WTC11 (cell line): Measurements from ENCODE around the gene GOSR2. TPM values are rescaled to one million over a fixed set of nuclear protein-coding genes. Genes with fewer than 3 reads are reported as not detected.

Experiments used
- ATAC-seq: fragments of 200-7000 bp; cut with Tn5 transposase; 2 replicates; pipeline ENCODE4 v1.10.0; 2021; ENCODE audit warnings: mild to moderate bottlenecking, moderate library complexity
- CTCF ChIA-PET: fragments of 300-600 bp; sonication (Branson Sonifier 250); formaldehyde crosslinking; loops from one replicate; lab custom pipeline; 2021; ENCODE audit warnings: antibody characterized with exemption; lab: Charles Lee
- POLR2A ChIA-PET: fragments of 350-600 bp; sonication (Branson Sonifier 250); formaldehyde crosslinking; loops from one replicate; lab custom pipeline; 2021; ENCODE audit warnings: antibody characterized with exemption; lab: Charles Lee
- DNase-seq: peaks from one replicate; pipeline ENCODE4 v3.0.0; 2021; ENCODE audit warnings: low spot score
- H3K27ac Mint-ChIP-seq: 2 replicates; pipeline ENCODE4 v1.8.0; 2021; ENCODE audit warnings: mixed read lengths
- H3K27me3 Mint-ChIP-seq: 2 replicates; pipeline ENCODE4 v1.8.0; 2021; ENCODE audit warnings: low read depth, mild to moderate bottlenecking, moderate library complexity, mixed read lengths
- H3K36me3 Mint-ChIP-seq: 2 replicates; pipeline ENCODE4 v1.8.0; 2021; ENCODE audit warnings: mixed read lengths
- H3K4me1 Mint-ChIP-seq: 2 replicates; pipeline ENCODE4 v1.8.0; 2022; ENCODE audit warnings: mixed read lengths
- H3K4me3 Mint-ChIP-seq: 2 replicates; pipeline ENCODE4 v1.8.0; 2021; ENCODE audit warnings: mild to moderate bottlenecking, moderate library complexity, mixed read lengths
- H3K9me3 Mint-ChIP-seq: 2 replicates; pipeline ENCODE4 v1.8.0; 2021; ENCODE audit warnings: mixed read lengths
- ESRRA ChIP-seq: sonication (generic); formaldehyde crosslinking; IDR thresholded peaks from 2 replicates; pipeline ENCODE4 v1.8.1; 2022; ENCODE audit warnings: mild to moderate bottlenecking, missing genetic modification reagents, borderline replicate concordance
- IRF2 ChIP-seq: sonication (generic); formaldehyde crosslinking; IDR thresholded peaks from 2 replicates; pipeline ENCODE4 v1.8.0; 2022; ENCODE audit warnings: low read depth, missing genetic modification reagents, borderline replicate concordance
- JAZF1 ChIP-seq: fragments of 250-450 bp; sonication (Bioruptor Pico); IDR thresholded peaks from 2 replicates; pipeline ENCODE4 v1.9.0; 2021; ENCODE audit warnings: moderate library complexity, mild to moderate bottlenecking, inconsistent platforms
- NFATC4 ChIP-seq: fragments of 250-450 bp; sonication (Bioruptor Pico); IDR thresholded peaks from 2 replicates; pipeline ENCODE4 v1.9.0; 2021; ENCODE audit warnings: mild to moderate bottlenecking
- OVOL2 ChIP-seq: fragments of 250-450 bp; sonication (Bioruptor Pico); IDR thresholded peaks from 2 replicates; pipeline ENCODE4 v1.9.0; 2021; ENCODE audit warnings: mild to moderate bottlenecking, borderline replicate concordance
- RORB ChIP-seq: fragments of 250-450 bp; sonication (Bioruptor Pico); IDR thresholded peaks from 2 replicates; pipeline ENCODE4 v1.9.0; 2021; ENCODE audit warnings: mild to moderate bottlenecking
- TP53 ChIP-seq: sonication (generic); formaldehyde crosslinking; IDR thresholded peaks from 2 replicates; pipeline ENCODE4 v1.8.1; 2023; ENCODE audit warnings: mild to moderate bottlenecking, missing genetic modification reagents
- ZBTB21 ChIP-seq: sonication (generic); formaldehyde crosslinking; IDR thresholded peaks from 2 replicates; pipeline ENCODE4 v1.8.1; 2023; ENCODE audit warnings: mild to moderate bottlenecking, missing genetic modification reagents, borderline replicate concordance
- ZNF263 ChIP-seq: sonication (generic); formaldehyde crosslinking; IDR thresholded peaks from 2 replicates; pipeline ENCODE4 v1.8.1; 2022; ENCODE audit warnings: low read depth, mild to moderate bottlenecking, moderate library complexity, missing genetic modification reagents
- ZNF671 ChIP-seq: fragments of 250-450 bp; sonication (Bioruptor Pico); IDR thresholded peaks from 2 replicates; pipeline ENCODE4 v1.8.0; 2021; ENCODE audit warnings: mild to moderate bottlenecking
- total RNA-seq: library from RNA; stranded (reverse); gene quantifications from 3 replicates; pipeline ENCODE4 v1.2.3, GENCODE V29; 2021
- TF ChIP-seq, protein P1 (sequence below): sonication (generic); formaldehyde crosslinking; IDR thresholded peaks from 2 replicates; pipeline ENCODE4 v1.8.1; 2023; ENCODE audit warnings: mild to moderate bottlenecking, moderate library complexity, missing genetic modification reagents
- TF ChIP-seq, protein P2 (sequence below): sonication (generic); formaldehyde crosslinking; IDR thresholded peaks from 2 replicates; pipeline ENCODE4 v1.8.1; 2022; ENCODE audit warnings: mild to moderate bottlenecking, moderate library complexity, missing genetic modification reagents
- TF ChIP-seq, protein P3 (sequence below): fragments of 250-450 bp; sonication (Bioruptor Pico); IDR thresholded peaks from 2 replicates; pipeline ENCODE4 v2.1.2; 2022; ENCODE audit warnings: mild to moderate bottlenecking, moderate library complexity
- TF ChIP-seq, protein P4 (sequence below): fragments of 250-450 bp; sonication (Bioruptor Pico); IDR thresholded peaks from 2 replicates; pipeline ENCODE4 v1.8.0; 2021; ENCODE audit warnings: mild to moderate bottlenecking
- TF ChIP-seq, protein P5 (sequence below): sonication (generic); formaldehyde crosslinking; IDR thresholded peaks from 2 replicates; pipeline ENCODE4 v1.8.1; 2022; ENCODE audit warnings: missing genetic modification reagents, borderline replicate concordance

The GOSR2 gene
- total RNA-seq, 1 experiment from 2014 or later: 45.8 TPM

DNA sequence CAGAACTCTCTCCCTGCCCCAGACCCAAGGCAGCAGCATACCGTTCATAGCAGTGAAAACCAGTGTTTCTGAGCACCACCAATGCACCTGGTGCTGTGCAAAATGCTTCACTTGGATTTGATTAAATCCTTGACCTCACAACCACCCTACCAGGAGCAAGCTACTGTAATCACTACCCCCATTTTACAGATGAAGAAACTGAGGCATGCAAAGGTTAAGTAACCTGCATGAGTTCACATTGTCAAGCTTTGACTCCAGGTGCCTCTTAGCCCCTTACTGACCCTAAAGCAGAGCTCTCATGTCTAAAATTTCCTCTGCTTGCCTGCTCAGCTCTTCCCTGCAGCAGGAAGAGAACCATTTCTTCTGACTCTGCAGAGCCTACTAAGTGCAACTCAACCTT lies 34.2 kb upstream of the GOSR2 start:
- TF ChIP-seq ESRRA (CRISPR knock-in tag): no peak
- TF ChIP-seq, protein P1, sequence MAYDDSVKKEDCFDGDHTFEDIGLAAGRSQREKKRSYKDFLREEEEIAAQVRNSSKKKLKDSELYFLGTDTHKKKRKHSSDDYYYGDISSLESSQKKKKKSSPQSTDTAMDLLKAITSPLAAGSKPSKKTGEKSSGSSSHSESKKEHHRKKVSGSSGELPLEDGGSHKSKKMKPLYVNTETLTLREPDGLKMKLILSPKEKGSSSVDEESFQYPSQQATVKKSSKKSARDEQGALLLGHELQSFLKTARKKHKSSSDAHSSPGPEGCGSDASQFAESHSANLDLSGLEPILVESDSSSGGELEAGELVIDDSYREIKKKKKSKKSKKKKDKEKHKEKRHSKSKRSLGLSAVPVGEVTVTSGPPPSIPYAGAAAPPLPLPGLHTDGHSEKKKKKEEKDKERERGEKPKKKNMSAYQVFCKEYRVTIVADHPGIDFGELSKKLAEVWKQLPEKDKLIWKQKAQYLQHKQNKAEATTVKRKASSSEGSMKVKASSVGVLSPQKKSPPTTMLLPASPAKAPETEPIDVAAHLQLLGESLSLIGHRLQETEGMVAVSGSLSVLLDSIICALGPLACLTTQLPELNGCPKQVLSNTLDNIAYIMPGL (CRISPR knock-in tag): no peak
- TF ChIP-seq JAZF1 (CRISPR knock-in tag): no peak
- no peak for TF ChIP-seq OVOL2 (CRISPR knock-in tag)
- no peak for TF ChIP-seq NFATC4 (CRISPR knock-in tag)
- no peak for TF ChIP-seq ZNF671 (CRISPR knock-in tag)
- no peak for TF ChIP-seq IRF2
- TF ChIP-seq, protein P2, sequence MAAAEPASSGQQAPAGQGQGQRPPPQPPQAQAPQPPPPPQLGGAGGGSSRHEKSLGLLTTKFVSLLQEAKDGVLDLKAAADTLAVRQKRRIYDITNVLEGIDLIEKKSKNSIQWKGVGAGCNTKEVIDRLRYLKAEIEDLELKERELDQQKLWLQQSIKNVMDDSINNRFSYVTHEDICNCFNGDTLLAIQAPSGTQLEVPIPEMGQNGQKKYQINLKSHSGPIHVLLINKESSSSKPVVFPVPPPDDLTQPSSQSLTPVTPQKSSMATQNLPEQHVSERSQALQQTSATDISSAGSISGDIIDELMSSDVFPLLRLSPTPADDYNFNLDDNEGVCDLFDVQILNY (CRISPR knock-in tag): no peak
- no peak for TF ChIP-seq ZBTB21 (CRISPR knock-in tag)
- TF ChIP-seq TP53: no peak
- TF ChIP-seq, protein P3, sequence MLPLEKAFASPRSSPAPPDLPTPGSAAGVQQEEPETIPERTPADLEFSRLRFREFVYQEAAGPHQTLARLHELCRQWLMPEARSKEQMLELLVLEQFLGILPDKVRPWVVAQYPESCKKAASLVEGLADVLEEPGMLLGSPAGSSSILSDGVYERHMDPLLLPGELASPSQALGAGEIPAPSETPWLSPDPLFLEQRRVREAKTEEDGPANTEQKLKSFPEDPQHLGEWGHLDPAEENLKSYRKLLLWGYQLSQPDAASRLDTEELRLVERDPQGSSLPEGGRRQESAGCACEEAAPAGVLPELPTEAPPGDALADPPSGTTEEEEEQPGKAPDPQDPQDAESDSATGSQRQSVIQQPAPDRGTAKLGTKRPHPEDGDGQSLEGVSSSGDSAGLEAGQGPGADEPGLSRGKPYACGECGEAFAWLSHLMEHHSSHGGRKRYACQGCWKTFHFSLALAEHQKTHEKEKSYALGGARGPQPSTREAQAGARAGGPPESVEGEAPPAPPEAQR (CRISPR knock-in tag): no peak
- TF ChIP-seq, protein P4, sequence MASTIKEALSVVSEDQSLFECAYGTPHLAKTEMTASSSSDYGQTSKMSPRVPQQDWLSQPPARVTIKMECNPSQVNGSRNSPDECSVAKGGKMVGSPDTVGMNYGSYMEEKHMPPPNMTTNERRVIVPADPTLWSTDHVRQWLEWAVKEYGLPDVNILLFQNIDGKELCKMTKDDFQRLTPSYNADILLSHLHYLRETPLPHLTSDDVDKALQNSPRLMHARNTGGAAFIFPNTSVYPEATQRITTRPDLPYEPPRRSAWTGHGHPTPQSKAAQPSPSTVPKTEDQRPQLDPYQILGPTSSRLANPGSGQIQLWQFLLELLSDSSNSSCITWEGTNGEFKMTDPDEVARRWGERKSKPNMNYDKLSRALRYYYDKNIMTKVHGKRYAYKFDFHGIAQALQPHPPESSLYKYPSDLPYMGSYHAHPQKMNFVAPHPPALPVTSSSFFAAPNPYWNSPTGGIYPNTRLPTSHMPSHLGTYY (CRISPR knock-in tag): no peak
- no peak for DNase-seq
- ChIA-PET POLR2A (no interaction called here), CTCF (interaction anchor here (1.4 to 1.6 kb wide), 2 partner anchors 13 to 53 kb away, joined by 8 to 9 read pairs; no protein-coding TSS in a partner anchor)
- Mint-ChIP-seq H3K4me1 (0 out of 2 replicates have a peak, but pooled peaks cover 6% of the 10 kb centered on the region), H3K27me3 (peaks cover 4% of the 10 kb centered on the region; the same call in 1 of the 2 replicates), H3K27ac (no peak overlapping the region), H3K9me3 (no peaks in the 10 kb centered on the region), H3K36me3 (no peaks in the 10 kb centered on the region), H3K4me3 (no peak overlapping the region)
- no peak for ATAC-seq

DNA sequence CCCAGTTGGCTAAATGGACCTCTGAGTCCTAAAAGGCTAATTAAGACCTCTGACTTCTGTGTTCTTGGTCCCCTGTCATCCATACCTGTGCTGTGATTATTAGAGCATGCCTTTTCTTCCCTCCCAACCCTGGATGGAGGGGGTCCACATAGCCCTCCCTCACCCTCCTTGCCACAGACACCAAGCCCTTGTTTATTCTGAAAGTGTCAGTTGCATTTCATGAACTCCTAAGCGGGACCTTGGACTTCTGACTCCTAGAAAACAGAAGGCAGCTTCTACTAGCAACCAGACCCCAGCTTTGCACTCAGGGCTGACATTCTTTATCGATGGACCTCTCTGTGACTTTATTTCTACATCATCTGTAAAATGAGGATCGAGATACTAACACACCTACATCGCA lies 33.4 kb upstream of the GOSR2 start:
- CTCF ChIA-PET: interaction anchor here (0.9 to 1.0 kb wide), 2 partner anchors 19 to 52 kb away, joined by 3 to 4 read pairs; no protein-coding TSS in a partner anchor
- POLR2A ChIA-PET: no interaction called here
- H3K36me3 Mint-ChIP-seq: no peaks in the 10 kb centered on the region
- no peak for ATAC-seq
- H3K4me3 Mint-ChIP-seq: no peak overlapping the region
- DNase-seq: no peak
- peaks cover 4% of the 10 kb centered on the region; the same call in 1 of the 2 replicates for H3K27me3 Mint-ChIP-seq
- peaks cover 8% of the 10 kb centered on the region; the same call in 1 of the 2 replicates for H3K4me1 Mint-ChIP-seq
- no peaks in the 10 kb centered on the region for H3K9me3 Mint-ChIP-seq
- TF ChIP-seq, protein P3 (CRISPR knock-in tag): no peak
- H3K27ac Mint-ChIP-seq: no peak overlapping the region

DNA sequence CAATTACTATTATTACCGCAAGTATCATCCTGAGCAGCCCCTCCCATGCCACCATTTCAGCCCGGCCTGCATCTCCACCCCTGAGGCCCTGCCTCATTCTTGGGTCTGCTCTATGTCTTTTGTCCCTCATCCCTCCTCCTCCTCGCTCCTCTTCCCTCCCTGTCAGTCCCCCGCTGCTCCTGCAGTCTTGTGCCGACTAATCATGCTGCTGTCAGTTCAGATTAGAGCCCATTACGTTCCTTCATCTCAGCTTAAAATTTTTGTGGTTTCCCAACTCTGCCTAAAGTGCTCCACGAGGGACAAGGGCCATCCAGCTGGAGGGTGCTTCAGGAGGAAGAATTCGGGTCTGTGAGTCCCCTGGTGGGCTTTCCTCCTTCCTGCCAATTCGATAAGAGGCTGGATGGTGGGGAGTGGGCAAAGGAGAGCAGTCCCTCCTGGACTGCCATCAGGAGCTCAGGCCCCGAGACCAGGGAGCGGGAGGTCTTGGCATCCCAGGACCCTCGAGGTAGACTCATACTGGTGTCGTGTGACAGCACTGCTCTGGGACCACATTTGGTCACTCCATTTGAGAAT lies 32.9 kb upstream of the GOSR2 start:
- TF ChIP-seq RORB (CRISPR knock-in tag) (no peak), ZNF263 (CRISPR knock-in tag) (peak; percentile 69; the same call in 1 of the 2 replicates), IRF2 (no peak)
- TF ChIP-seq, protein P5, sequence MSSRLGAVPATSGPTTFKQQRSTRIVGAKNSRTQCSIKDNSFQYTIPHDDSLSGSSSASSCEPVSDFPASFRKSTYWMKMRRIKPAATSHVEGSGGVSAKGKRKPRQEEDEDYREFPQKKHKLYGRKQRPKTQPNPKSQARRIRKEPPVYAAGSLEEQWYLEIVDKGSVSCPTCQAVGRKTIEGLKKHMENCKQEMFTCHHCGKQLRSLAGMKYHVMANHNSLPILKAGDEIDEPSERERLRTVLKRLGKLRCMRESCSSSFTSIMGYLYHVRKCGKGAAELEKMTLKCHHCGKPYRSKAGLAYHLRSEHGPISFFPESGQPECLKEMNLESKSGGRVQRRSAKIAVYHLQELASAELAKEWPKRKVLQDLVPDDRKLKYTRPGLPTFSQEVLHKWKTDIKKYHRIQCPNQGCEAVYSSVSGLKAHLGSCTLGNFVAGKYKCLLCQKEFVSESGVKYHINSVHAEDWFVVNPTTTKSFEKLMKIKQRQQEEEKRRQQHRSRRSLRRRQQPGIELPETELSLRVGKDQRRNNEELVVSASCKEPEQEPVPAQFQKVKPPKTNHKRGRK (CRISPR knock-in tag): no peak
- no peak for DNase-seq
- H3K36me3 Mint-ChIP-seq: no peaks in the 10 kb centered on the region
- no peak overlapping the region for H3K4me3 Mint-ChIP-seq
- ATAC-seq: no peak
- H3K27me3 Mint-ChIP-seq: peaks cover 4% of the 10 kb centered on the region; the same call in 1 of the 2 replicates
- CTCF ChIA-PET: interaction anchor here (0.9 to 1.0 kb wide), 2 partner anchors 18 to 51 kb away, joined by 3 to 4 read pairs; no protein-coding TSS in a partner anchor
- H3K9me3 Mint-ChIP-seq: no peaks in the 10 kb centered on the region
- POLR2A ChIA-PET: no interaction called here
- H3K4me1 Mint-ChIP-seq: peaks cover 8% of the 10 kb centered on the region; the same call in 1 of the 2 replicates
- H3K27ac Mint-ChIP-seq: no peak overlapping the region
